Testis (tissue), 2 donors: Measurements from ENCODE around the gene OR5A2.

Source experiments
- CTCF ChIP-seq, 3 experiments: fragments of 450-650 bp in 2 of 3; fragments of 200-600 bp in 1 of 3; sonication (generic) in 1 of 3; IDR thresholded peaks; one replicate each; pipeline ENCODE4 v1.5.1; 2016 to 2019; ENCODE audit warnings: antibody characterized with exemption in 3 of 3, mild to moderate bottlenecking in 2 of 3, moderate library complexity in 1 of 3
- POLR2A ChIP-seq: fragments of 450-650 bp; IDR thresholded peaks from one replicate; pipeline ENCODE4 v1.6.1; 2017; ENCODE audit warnings: antibody characterized with exemption, mild to moderate bottlenecking, moderate library complexity

GRCh38 chr11:59459916-59460315 is 33.7 kb upstream of the OR5A2 start:
- no peak for TF ChIP-seq CTCF (IDR thresholded peaks at IDR 0.05)
- TF ChIP-seq POLR2A: no peak
